Mucosa of descending colon (tissue), 3 donors: ENCODE measurements around the gene ARL5C. TPM values are rescaled to one million over a fixed set of nuclear protein-coding genes. Genes with fewer than 3 reads are reported as not detected.

ENCODE experiments used
- ATAC-seq: fragments of 200-7000 bp; cut with Tn5 transposase; one replicate; pipeline ENCODE4 v1.9.1; 2020; ENCODE audit warnings: mild to moderate bottlenecking, moderate library complexity
- DNase-seq, 3 donors: peaks; one replicate each; pipeline ENCODE4 v3.0.0-alpha.2; 2020
- H3K36me3 ChIP-seq: fragments of 200-600 bp; one replicate; pipeline ENCODE4 v1.8.0; 2021; ENCODE audit warnings: low read depth, mild to moderate bottlenecking
- H3K4me1 ChIP-seq: fragments of 200-600 bp; one replicate; pipeline ENCODE4 v1.8.0; 2021; ENCODE audit warnings: low read depth, mild to moderate bottlenecking
- H3K4me3 ChIP-seq: fragments of 200-600 bp; one replicate; pipeline ENCODE4 v1.8.0; 2021; ENCODE audit warnings: mild to moderate bottlenecking
- H3K9me3 ChIP-seq: fragments of 200-600 bp; one replicate; pipeline ENCODE4 v1.8.0; 2021; ENCODE audit warnings: mild to moderate bottlenecking
- CTCF ChIP-seq: fragments of 200-600 bp; IDR thresholded peaks from one replicate; pipeline ENCODE4 v1.8.0; 2022; ENCODE audit warnings: antibody characterized with exemption, mild to moderate bottlenecking
- intact Hi-C, 2 donors: fragments of 100-400 bp; cut with DNase I in 1 of 2; cut with micrococcal nuclease in 1 of 2; formaldehyde crosslinking; loops; one replicate each; pipeline versions ENCODE4 v1.11.0 to v1.11.1; 2022; cut with DNase I, micrococcal nuclease
- total RNA-seq, 3 donors: library from RNA; stranded (reverse); fragmentation: NEBNext Ultra II Directional in 2 of 3; extraction: Animal tissue kit (Norgen Biotek cat#: 25700) in 2 of 3; gene quantifications; one replicate each; pipeline versions ENCODE4 v1.2.1 to v1.2.4, GENCODE V29; 2021 to 2023
- donor health status: DM: no; HTN: no; CAD: no; lungs with moderate emphysema.
- donor health status: DM: no; HTN: no; CAD: no.
- donor health status: DM: no; HTN: yes; CAD: no.

The ARL5C gene
- total RNA-seq, 3 donors from 2014 or later: not detected

- Histone ChIP-seq H3K36me3 (no peaks in the 10 kb centered on the region), H3K4me1 (peaks cover 13% of the 10 kb centered on the region), H3K9me3 (no peaks in the 10 kb centered on the region), H3K4me3 (no peak overlapping the region)
- no peak for TF ChIP-seq CTCF
- intact Hi-C loops: loop anchor here in 1 of 2 donors (10.0 kb wide), 1 partner anchor 165 kb away; no protein-coding TSS in a partner anchor
- ATAC-seq: no peak
- DNase-seq: no peak
Observed at GRCh38 chr17:39150104-39150634, 15.8 kb downstream of the ARL5C start.

DNA sequence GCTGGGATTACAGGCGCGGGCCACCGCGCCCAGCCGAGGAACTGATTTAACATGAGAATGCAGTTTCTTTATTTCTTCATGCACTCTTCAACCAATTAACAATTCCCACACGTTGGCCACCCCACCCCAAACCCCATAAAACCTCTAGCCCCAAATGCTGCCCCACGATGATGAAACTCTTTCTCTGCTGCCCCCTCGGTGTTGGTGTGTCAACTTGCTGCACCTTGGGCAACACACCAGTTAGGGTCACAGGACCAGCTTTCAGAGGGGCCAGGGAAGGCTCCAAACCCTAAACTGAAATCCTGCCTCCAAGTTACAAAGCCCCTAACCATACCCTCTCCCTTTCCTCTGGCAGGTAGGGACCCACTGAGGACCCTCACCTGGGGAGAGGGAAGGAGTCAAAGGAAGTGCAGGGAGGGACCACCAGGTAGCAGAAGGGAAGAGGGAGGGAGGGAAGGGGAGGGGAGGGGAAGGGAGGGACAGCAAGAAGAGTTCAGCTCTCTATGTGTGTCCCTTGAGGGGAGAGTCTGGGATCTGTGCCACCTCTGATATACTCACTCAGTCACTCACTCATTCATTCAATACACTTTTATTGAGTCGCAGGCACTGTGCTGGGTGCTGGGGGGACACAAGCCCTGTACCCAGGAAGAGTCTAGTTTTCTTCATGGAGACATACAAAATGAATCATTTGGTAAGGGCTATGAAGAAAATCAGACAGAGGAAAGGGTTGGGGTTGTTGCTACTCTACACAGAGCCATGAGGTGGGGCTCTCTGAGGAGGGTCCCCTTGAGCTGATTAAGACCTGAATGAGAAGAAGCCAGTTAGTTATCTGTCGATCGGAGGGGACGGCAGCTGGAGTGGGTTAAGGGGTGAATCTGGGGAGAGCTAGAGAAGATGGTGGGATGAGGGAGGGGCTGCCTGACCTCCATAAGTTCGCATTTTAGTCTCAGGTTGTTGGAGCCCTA, 18.5 kb downstream of the ARL5C start:
- no peak for TF ChIP-seq CTCF
- H3K4me1 ChIP-seq: peaks cover 13% of the 10 kb centered on the region
- ATAC-seq (no peak), DNase-seq (no peak)
- H3K36me3 ChIP-seq: no peaks in the 10 kb centered on the region
- H3K4me3 ChIP-seq: no peak overlapping the region
- H3K9me3 ChIP-seq: no peaks in the 10 kb centered on the region
- intact Hi-C loops: loop anchor here in 1 of 2 donors (10.0 kb wide), 1 partner anchor 163 kb away; no protein-coding TSS in a partner anchor

- Histone ChIP-seq H3K4me1 (peaks cover 3% of the 10 kb centered on the region), H3K4me3 (no peak overlapping the region), H3K36me3 (no peaks in the 10 kb centered on the region), H3K9me3 (no peaks in the 10 kb centered on the region)
- DNase-seq (no peak), ATAC-seq (no peak)
- intact Hi-C loops: loop anchor here in 1 of 2 donors (10.0 kb wide), 1 partner anchor 161 kb away; no protein-coding TSS in a partner anchor
- TF ChIP-seq CTCF: no peak
Observed at GRCh38 chr17:39146273-39146672, 19.7 kb downstream of the ARL5C start.

GRCh38 chr17:39145143-39145542, 20.8 kb downstream of the ARL5C start:
- intact Hi-C loops: loop anchor here in 1 of 2 donors (10.0 kb wide), 1 partner anchor 160 kb away; no protein-coding TSS in a partner anchor
- Histone ChIP-seq H3K9me3 (no peaks in the 10 kb centered on the region), H3K4me1 (no peaks in the 10 kb centered on the region), H3K4me3 (no peak overlapping the region), H3K36me3 (no peaks in the 10 kb centered on the region)
- ATAC-seq: no peak
- DNase-seq: no peak
- TF ChIP-seq CTCF: no peak

GRCh38 chr17:39144416-39144840, 21.5 kb downstream of the ARL5C start:
- peak; percentile 88 for ATAC-seq
- Histone ChIP-seq H3K4me3 (no peak overlapping the region), H3K9me3 (no peaks in the 10 kb centered on the region), H3K4me1 (no peaks in the 10 kb centered on the region), H3K36me3 (no peaks in the 10 kb centered on the region)
- no peak for TF ChIP-seq CTCF
- intact Hi-C loops: loop anchor here in 1 of 2 donors (10.0 kb wide), 1 partner anchor 160 kb away; no protein-coding TSS in a partner anchor
- DNase-seq: peak; percentile 62 to 83 (median 67)
